H1 (cell line): ENCODE measurements around the gene C2CD4C. TPM values are rescaled to one million over a fixed set of nuclear protein-coding genes. Genes with fewer than 3 reads are reported as not detected.
"Not testable (repeated sequence)": the region's sequence is repeated elsewhere in the genome, so short reads cannot be mapped to it uniquely, and the experiment has no call there.

Source experiments
- CTCF ChIA-PET: fragments of 300-600 bp; sonication (Branson Sonifier 250); formaldehyde crosslinking; loops from one replicate; lab custom pipeline; 2021; ENCODE audit not compliant: partially characterized antibody; lab: Charles Lee
- POLR2A ChIA-PET: fragments of 300-600 bp; sonication (Branson Sonifier 250); formaldehyde crosslinking; loops from one replicate; lab custom pipeline; 2021; ENCODE audit warnings: inconsistent platforms; ENCODE audit not compliant: partially characterized antibody; lab: Charles Lee
- DNase-seq, 2 experiments: peaks; one replicate each; pipeline versions ENCODE4 v3.0.0 to v3.0.0-alpha.2; 2010 to 2022; ENCODE audit warnings: low spot score in 2 of 2, low read depth in 1 of 2, mixed read lengths in 1 of 2
- FAIRE-seq: peaks from 2 replicates; lab custom pipeline; 2011; peaks lifted over from hg19 to GRCh38; lab: Jason Lieb, UNC
- H2AFZ ChIP-seq: 2 replicates; pipeline ENCODE4 v1.8.1; 2012; ENCODE audit warnings: low read length, inconsistent platforms
- H2AK5ac ChIP-seq: 2 replicates; pipeline ENCODE4 v1.6.1; 2013; ENCODE audit warnings: low read depth, low read length
- H2BK120ac ChIP-seq: replicated peaks from 2 replicates; pipeline ENCODE3; 2013; ENCODE audit warnings: low read depth, low read length, inconsistent platforms
- H2BK12ac ChIP-seq: 2 replicates; pipeline ENCODE4 v1.6.1; 2013; ENCODE audit warnings: low read depth, low read length
- H2BK15ac ChIP-seq: 2 replicates; pipeline ENCODE4 v1.6.1; 2013; ENCODE audit warnings: low read length
- H2BK20ac ChIP-seq: 2 replicates; pipeline ENCODE4 v1.6.1; 2013; ENCODE audit warnings: low read length
- H2BK5ac ChIP-seq: 2 replicates; pipeline ENCODE4 v1.6.1; 2013; ENCODE audit warnings: low read depth, low read length
- H3K14ac ChIP-seq: 2 replicates; pipeline ENCODE4 v1.6.1; 2013; ENCODE audit warnings: inconsistent platforms; ENCODE audit not compliant: insufficient read length
- H3K18ac ChIP-seq: 2 replicates; pipeline ENCODE4 v1.6.1; 2013; ENCODE audit warnings: low read length; ENCODE audit errors: extremely low read depth
- H3K23ac ChIP-seq: 2 replicates; pipeline ENCODE4 v1.6.1; 2013; ENCODE audit warnings: inconsistent platforms; ENCODE audit not compliant: insufficient read length
- H3K23me2 ChIP-seq: 2 replicates; pipeline ENCODE4 v1.6.1; 2013; ENCODE audit warnings: low read depth, low read length
- H3K27ac ChIP-seq: 2 replicates; pipeline ENCODE4 v1.6.1; 2011; ENCODE audit warnings: low read depth, low read length, inconsistent platforms
- H3K27me3 ChIP-seq, 4 experiments: replicated peaks in 1 of 4; 1 replicate in 1 of 4; 2 replicates in 3 of 4; pipeline versions ENCODE4 v1.6.1 to v1.8.1; 2011 to 2013; ENCODE audit warnings: low read length in 3 of 4, mild to moderate bottlenecking in 3 of 4, inconsistent platforms in 2 of 4, mixed read lengths in 2 of 4, moderate library complexity in 1 of 4; ENCODE audit not compliant: control insufficient read depth in 3 of 4, insufficient read depth in 3 of 4; ENCODE audit errors: extremely low read depth in 1 of 4
- H3K36me3 ChIP-seq, 4 experiments: 2 replicates each; pipeline versions ENCODE4 v1.6.1 to v1.8.1; 2011 to 2013; ENCODE audit warnings: mild to moderate bottlenecking in 4 of 4, low read length in 3 of 4, moderate library complexity in 2 of 4, control low read depth in 1 of 4, inconsistent platforms in 1 of 4; ENCODE audit not compliant: insufficient read depth in 4 of 4, control insufficient read depth in 2 of 4
- H3K4ac ChIP-seq: replicated peaks from 2 replicates; pipeline ENCODE3; 2013; ENCODE audit warnings: low read length, low read depth, mixed read lengths, inconsistent platforms; ENCODE audit not compliant: insufficient read length
- H3K4me1 ChIP-seq, 4 experiments: replicated peaks in 1 of 4; 1 replicate in 1 of 4; 2 replicates in 3 of 4; pipeline versions ENCODE4 v1.6.1 to v1.8.1; 2011 to 2013; ENCODE audit warnings: low read length in 3 of 4, inconsistent platforms in 2 of 4, mixed read lengths in 1 of 4; ENCODE audit not compliant: insufficient read depth in 4 of 4, control insufficient read depth in 3 of 4
- H3K4me2 ChIP-seq, 2 experiments: 2 replicates each; pipeline versions ENCODE4 v1.6.1 to v1.8.1; 2011 to 2013; ENCODE audit warnings: low read depth in 2 of 2, low read length in 2 of 2, control low read depth in 1 of 2, inconsistent platforms in 1 of 2, mild to moderate bottlenecking in 1 of 2; ENCODE audit not compliant: insufficient read depth in 1 of 2
- H3K4me3 ChIP-seq, 4 experiments: fragments of 200-600, 300-600 bp in 1 of 4; sonication (generic), shearing (Covaris generic), sonication (Bioruptor Twin) in 1 of 4; 2 replicates each; pipeline versions ENCODE4 v1.5.1 to v1.8.1; 2011 to 2016; ENCODE audit warnings: low read length in 4 of 4, low read depth in 3 of 4, control low read depth in 2 of 4, inconsistent platforms in 2 of 4, mild to moderate bottlenecking in 2 of 4, mixed read lengths in 1 of 4, moderate library complexity in 1 of 4; ENCODE audit not compliant: insufficient read depth in 2 of 4; ENCODE audit errors: extremely low read depth in 1 of 4
- H3K56ac ChIP-seq: replicated peaks from 2 replicates; pipeline ENCODE3; 2013; ENCODE audit warnings: low read depth, mild to moderate bottlenecking, mixed read lengths, low read length, inconsistent platforms; ENCODE audit not compliant: insufficient read length
- H3K79me1 ChIP-seq: 2 replicates; pipeline ENCODE4 v1.6.1; 2013; ENCODE audit warnings: low read depth, low read length, control low read depth
- H3K79me2 ChIP-seq, 2 experiments: 2 replicates each; pipeline versions ENCODE4 v1.6.1 to v1.8.1; 2012 to 2013; ENCODE audit warnings: low read length in 2 of 2, mild to moderate bottlenecking in 2 of 2, inconsistent platforms in 1 of 2; ENCODE audit not compliant: insufficient read depth in 2 of 2, control insufficient read depth in 1 of 2
- H3K9ac ChIP-seq, 4 experiments: replicated peaks in 1 of 4; 1 replicate in 1 of 4; 2 replicates in 3 of 4; pipeline versions ENCODE4 v1.6.1 to v1.8.1; 2011 to 2013; ENCODE audit warnings: low read depth in 3 of 4, low read length in 3 of 4, control low read depth in 2 of 4, mild to moderate bottlenecking in 2 of 4, moderate library complexity in 2 of 4, inconsistent platforms in 1 of 4; ENCODE audit errors: extremely low read depth in 1 of 4
- H3K9me3 ChIP-seq, 2 experiments: 2 replicates each; pipeline versions ENCODE4 v1.6.1 to v1.8.1; 2012 to 2013; ENCODE audit warnings: mild to moderate bottlenecking in 2 of 2, moderate library complexity in 2 of 2, control low read depth in 1 of 2, inconsistent platforms in 1 of 2, low read depth in 1 of 2, low read length in 1 of 2, mixed read lengths in 1 of 2; ENCODE audit not compliant: insufficient read depth in 2 of 2
- H4K20me1 ChIP-seq, 2 experiments: replicated peaks in 1 of 2; 2 replicates each; pipeline versions ENCODE3 to v1.8.1; 2011 to 2013; ENCODE audit warnings: inconsistent platforms in 2 of 2, low read length in 2 of 2, mild to moderate bottlenecking in 1 of 2; ENCODE audit not compliant: insufficient read depth in 2 of 2, control insufficient read depth in 1 of 2
- H4K5ac ChIP-seq: 2 replicates; pipeline ENCODE4 v1.6.1; 2013; ENCODE audit warnings: low read length, low read depth, mixed read lengths, inconsistent platforms; ENCODE audit not compliant: insufficient read length
- H4K8ac ChIP-seq: 2 replicates; pipeline ENCODE4 v1.8.0; 2013; ENCODE audit warnings: mild to moderate bottlenecking, moderate library complexity, low read length, inconsistent platforms; ENCODE audit not compliant: insufficient read depth; ENCODE audit errors: extremely low read depth
- H4K91ac ChIP-seq: replicated peaks from 2 replicates; pipeline ENCODE3; 2013; ENCODE audit warnings: low read length, mixed read lengths, inconsistent platforms; ENCODE audit not compliant: insufficient read length
- WGBS, 2 experiments: shearing (Covaris generic) in 1 of 2; methylation state at CpG; one replicate each; pipeline versions ENCODE4 v1.1.6 to v1.1.7; 2013 to 2015; ENCODE audit warnings: low lambda C conversion rate in 2 of 2, mixed read lengths in 2 of 2, inconsistent platforms in 1 of 2, low coverage in 1 of 2, missing lambda C conversion rate in 1 of 2; ENCODE audit not compliant: insufficient replicate concordance in 2 of 2, insufficient coverage in 1 of 2, insufficient read length in 1 of 2; ENCODE audit errors: extremely low coverage in 1 of 2, missing lambda C conversion rate in 1 of 2; 5-methylcytosine and 5-hydroxymethylcytosine counted together
- polyA plus RNA-seq, 7 experiments: library from polyadenylated mRNA; depleted of rRNA in 3 of 7; stranded (reverse) in 5 of 7; unstranded in 2 of 7; fragments of >200 nt in 5 of 7; fragments of 200-250 nt in 2 of 7; gene quantifications; 1 replicate in 5 of 7; 2 replicates in 1 of 7; 4 replicates in 1 of 7; pipeline versions ENCODE4 v1.2.1 to v1.2.3, GENCODE V29; 2011 to 2013; ENCODE audit warnings: missing spikeins in 2 of 7, mixed read lengths in 2 of 7
- total RNA-seq: library from RNA; stranded (reverse); fragmentation: NEBNext Ultra II Directional; extraction: Animal tissue kit (Norgen Biotek cat#: 25700); gene quantifications from 2 replicates; pipeline ENCODE4 v1.2.1, GENCODE V29; 2021

Gene C2CD4C
- total and polyA plus RNA-seq, 2 of the 8 experiments (the other 6 are each of a cell fraction or from before 2014, with no cell fraction given) = 3.8 to 6.3 TPM

- H3K79me1 ChIP-seq, H3K79me2 ChIP-seq, H3K4me2 ChIP-seq, H2AK5ac ChIP-seq, H4K8ac ChIP-seq, H3K23ac ChIP-seq, H3K9me3 ChIP-seq, H3K4me1 ChIP-seq, H3K27me3 ChIP-seq, H3K14ac ChIP-seq, H2BK120ac ChIP-seq, H2BK20ac ChIP-seq, H2BK5ac ChIP-seq, H2BK12ac ChIP-seq, DNase-seq, H2AFZ ChIP-seq, H3K4me3 ChIP-seq, POLR2A ChIA-PET, H3K27ac ChIP-seq, H3K23me2 ChIP-seq, H3K9ac ChIP-seq, H3K18ac ChIP-seq, FAIRE-seq, H3K4ac ChIP-seq, H2BK15ac ChIP-seq, H4K5ac ChIP-seq, H4K91ac ChIP-seq, H3K36me3 ChIP-seq, H3K56ac ChIP-seq, H4K20me1 ChIP-seq: not testable (repeated sequence)
- CTCF ChIA-PET = interaction anchor here (1.1 to 1.4 kb wide), 3 partner anchors 13 to 57 kb away, joined by 3 to 4 read pairs (median 4); no protein-coding TSS in a partner anchor
- 54% methylated on average over 4 of the region's 9 CpGs; no CpG with 5 or more reads in 1 of the 2 experiments for WGBS, 2 experiments
Observed at GRCh38 chr19:422917-423226, 13.9 kb upstream of the C2CD4C start.
